GM10248 (cell line): Measurements from ENCODE around the gene PDCD6IP.

Experiments
- CTCF ChIA-PET: fragments of 300-600 bp; sonication (Branson Sonifier 250); formaldehyde crosslinking; extraction: SDS; loops from one replicate; lab custom pipeline; 2021; ENCODE audit warnings: antibody characterized with exemption; lab: Yijun Ruan, JAX
- POLR2A ChIA-PET: fragments of 350-650 bp; sonication (Branson Sonifier 250); formaldehyde crosslinking; extraction: SDS; loops from one replicate; lab custom pipeline; 2020; ENCODE audit warnings: antibody characterized with exemption; lab: Yijun Ruan, JAX
- DNase-seq: peaks from one replicate; pipeline ENCODE4 v3.0.0; 2012; ENCODE audit errors: extremely low spot score
- CTCF ChIP-seq: IDR thresholded peaks from 2 replicates; pipeline ENCODE4 v1.5.1; 2012; ENCODE audit warnings: mild to moderate bottlenecking, low read depth; ENCODE audit errors: extremely low read depth, missing control alignments, control extremely low read depth

Gene PDCD6IP

GRCh38 chr3:33914731-33915379 is 116.4 kb downstream of the PDCD6IP start:
- TF ChIP-seq CTCF: no peak
- POLR2A ChIA-PET: no interaction called here
- no peak for DNase-seq
- CTCF ChIA-PET: interaction anchor here (0.8 to 2.8 kb wide), 8 partner anchors 9 to 1994 kb away, joined by 3 to 20 read pairs (median 4); no protein-coding TSS in a partner anchor

- ChIA-PET POLR2A (no interaction called here), CTCF (interaction anchor here (0.8 to 2.5 kb wide), 9 partner anchors 10 to 1993 kb away, joined by 3 to 20 read pairs (median 3); no protein-coding TSS in a partner anchor)
- peak; percentile 35 for TF ChIP-seq CTCF
- DNase-seq: peak; percentile 28
Measured at GRCh38 chr3:33915796-33916546, 117.5 kb downstream of the PDCD6IP start.

- POLR2A ChIA-PET: no interaction called here
- TF ChIP-seq CTCF: no peak
- no peak for DNase-seq
- CTCF ChIA-PET: interaction anchor here (1.9 kb wide), 1 partner anchor 765 kb away, joined by 4 read pairs; no protein-coding TSS in a partner anchor
Measured at GRCh38 chr3:33918126-33918756, 119.8 kb downstream of the PDCD6IP start.
